A549 treated with CORT108297 at 1 μM for 4 hours (cell line): ENCODE results near the gene DRAXIN. TPM values are rescaled to one million over a fixed set of nuclear protein-coding genes. Genes with fewer than 3 reads are reported as not detected.

Source experiments
- total RNA-seq: library from RNA; stranded (reverse); fragments of 200-300 nt; extraction: Qiagen RNA extraction; gene quantifications from 5 replicates; pipeline ENCODE4 v1.2.3, GENCODE V29; 2022

DRAXIN gene
- total RNA-seq, result 0.07 to 0.17 TPM (median 0.08 TPM) in 5 replicates

GRCh38 chr1:11691302-11691914, at the start of gene DRAXIN:
Gene DRAXIN, plus strand, starts transcription at chr1:11691710. Its CDS starts 14,549 bp downstream, at chr1:11706259.

DNA sequence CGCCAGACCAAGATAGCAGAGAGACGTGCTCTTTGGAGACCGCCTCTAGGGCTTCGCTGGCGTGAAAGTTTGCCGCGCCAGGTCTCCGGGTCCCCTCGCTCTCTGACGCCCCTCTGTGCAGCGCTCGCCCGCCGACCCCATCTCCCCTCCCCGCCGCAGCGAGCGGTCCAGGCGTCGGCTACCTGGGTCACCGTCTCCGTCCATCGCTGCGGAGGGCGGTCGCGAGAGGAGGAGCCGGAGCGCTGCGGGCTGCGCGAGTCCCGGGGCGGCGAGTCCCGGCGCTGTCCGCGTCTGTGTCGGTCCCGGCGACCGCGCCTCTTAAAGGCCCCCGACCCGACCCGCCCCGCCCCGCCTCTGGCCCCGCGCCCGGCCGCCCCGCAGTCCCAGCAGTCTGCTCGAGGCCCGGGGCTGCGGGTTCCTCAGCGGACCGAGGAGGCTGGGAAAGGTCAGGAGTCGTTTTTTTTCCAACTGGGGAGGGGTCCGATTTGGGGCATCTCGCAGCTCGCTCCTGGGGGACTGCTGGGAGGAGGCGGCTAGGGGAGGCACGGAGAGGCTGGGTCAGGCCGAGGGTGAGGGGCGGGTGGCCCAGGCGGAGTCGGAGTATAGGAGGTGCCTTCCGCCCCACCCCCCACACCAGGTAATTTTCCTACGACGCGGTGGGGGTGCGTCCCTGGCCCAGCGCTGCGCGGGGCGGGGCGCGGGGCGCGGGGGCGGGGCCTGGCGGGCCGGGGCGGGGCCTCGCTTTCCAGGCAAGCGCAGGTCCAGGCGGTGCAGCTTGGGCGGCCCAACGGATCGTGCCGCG, 37.2 kb upstream of the DRAXIN start, which contains the start of the genes FBXO2 and FBXO44:
FBXO2 (minus strand) TSS at position 293 of the 802 bp plus-strand sequence; CDS start at position 204, 89 bp downstream.
FBXO44 (plus strand) TSS at position 741 of the 802 bp plus-strand sequence. CDS start 959 bp downstream, outside the sequence.

DNA sequence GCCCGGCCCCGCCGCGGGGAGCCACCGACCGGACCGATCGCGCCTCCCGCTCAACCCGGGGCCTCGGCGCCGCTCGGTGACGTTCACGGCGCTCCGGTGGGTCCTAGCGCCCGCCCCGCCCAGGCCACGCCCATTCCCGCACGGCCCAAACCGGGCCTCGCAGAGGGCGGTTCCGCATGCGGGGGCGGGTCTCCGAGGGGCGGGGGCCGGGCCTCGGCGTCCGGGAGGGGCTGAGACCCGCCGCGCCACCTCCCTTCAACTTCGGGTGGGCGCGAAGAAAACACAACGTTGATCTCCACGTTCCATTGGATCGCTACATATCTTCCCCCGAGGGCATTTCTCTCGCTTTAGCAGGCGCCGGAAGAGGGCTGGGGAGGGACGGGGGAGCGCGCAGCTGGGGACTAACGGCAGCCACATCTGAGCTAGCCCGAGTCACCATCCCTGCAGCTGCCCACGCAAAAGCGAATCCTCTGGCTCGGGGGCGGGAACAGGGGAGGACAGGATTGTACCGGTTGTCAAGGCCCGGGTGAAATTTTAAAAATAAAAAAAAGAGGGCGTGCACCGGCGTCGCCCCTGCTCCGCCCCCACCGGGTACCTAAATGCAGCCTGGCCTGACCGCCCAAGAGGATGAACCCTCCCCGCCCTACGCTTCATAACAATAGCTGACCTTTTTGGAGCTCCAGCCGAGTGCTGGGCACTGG, 10.3 kb upstream of the DRAXIN start, which contains the start of gene MAD2L2:
MAD2L2 (minus strand) TSS at position 78 of the 701 bp plus-strand sequence. CDS start 547 bp downstream, outside the sequence.

GRCh38 chr1:11735854-11736745, 44.6 kb downstream of the DRAXIN start, which contains the start of gene AGTRAP:
Gene AGTRAP, plus strand, starts transcription at chr1:11736136. Its CDS starts 73 bp downstream, at chr1:11736209.

GRCh38 chr1:11761988-11762406, 70.5 kb downstream of the DRAXIN start, which contains the start of gene C1orf167:
Gene C1orf167, plus strand, starts transcription at chr1:11762193. Its CDS starts 2,208 bp downstream, at chr1:11764401.

Other genes starting within 250 kb of the DRAXIN start
- 0.18 to 0.41 TPM (median 0.29 TPM) in 5 replicates for gene DISP3, start 212.6 kb upstream of the DRAXIN start, total RNA-seq
- 6.4 to 11.2 TPM (median 9.0 TPM) in 5 replicates for gene FBXO2, start 37.3 kb upstream of the DRAXIN start, total RNA-seq
- gene FBXO44, start 36.8 kb upstream of the DRAXIN start, total RNA-seq, result 14.0 to 21.5 TPM (median 18.2 TPM) in 5 replicates
- gene FBXO6, start 27.5 kb upstream of the DRAXIN start, total RNA-seq, result 6.7 to 9.6 TPM (median 8.6 TPM) in 5 replicates
- 43.6 to 58.9 TPM (median 54.1 TPM) in 5 replicates for gene MAD2L2, start 10.6 kb upstream of the DRAXIN start, total RNA-seq
- 73.2 to 113 TPM (median 102 TPM) in 5 replicates for gene AGTRAP, start 44.4 kb downstream of the DRAXIN start, total RNA-seq
- gene C1orf167, start 70.5 kb downstream of the DRAXIN start, total RNA-seq, result 0.09 TPM in 1 of 5 replicates, not detected in the others
- 3.8 to 5.2 TPM (median 4.3 TPM) in 5 replicates for gene MTHFR, start 114.3 kb downstream of the DRAXIN start, total RNA-seq
- gene CLCN6, start 114.5 kb downstream of the DRAXIN start, total RNA-seq, result 4.6 to 7.8 TPM (median 6.3 TPM) in 5 replicates
- gene NPPA, start 156.1 kb downstream of the DRAXIN start, total RNA-seq, result not detected in 5 replicates
- 0.47 TPM in 1 of 5 replicates, not detected in the others for gene NPPB, start 167.2 kb downstream of the DRAXIN start, total RNA-seq
- 28.8 to 49.5 TPM (median 47.7 TPM) in 5 replicates for gene KIAA2013, start 234.7 kb downstream of the DRAXIN start, total RNA-seq
- gene PLOD1, start 243.0 kb downstream of the DRAXIN start, total RNA-seq, result 69.8 to 85.5 TPM (median 83.1 TPM) in 5 replicates